ENCODE data around the gene FGF14.

- TF ChIP-seq CTCF (IDR thresholded peaks at IDR 0.05; ENCODE audit: poor library complexity): no peak
- TF ChIP-seq EZH2phosphoT487 (IDR thresholded peaks at IDR 0.05; ENCODE audit: low read depth, severe bottlenecking, unreplicated experiment): no peak
Observed at GRCh38 chr13:101738336-101738735, 663.5 kb downstream of the FGF14 start.
